H9 (cell line): ENCODE measurements around the gene SPATA46. TPM values are rescaled to one million over a fixed set of nuclear protein-coding genes. Genes with fewer than 3 reads are reported as not detected.

Source experiments
- DNase-seq: peaks from one replicate; pipeline ENCODE4 v3.0.0-alpha.2; 2017
- H2AFZ ChIP-seq: one replicate; pipeline ENCODE4 v1.6.1; 2013; ENCODE audit warnings: mild to moderate bottlenecking, low read length, control low read depth, moderate library complexity
- H2AK5ac ChIP-seq: 2 replicates; pipeline ENCODE4 v1.6.1; 2013; ENCODE audit warnings: low read length, control low read depth, mixed read lengths; ENCODE audit not compliant: insufficient read length
- H2BK120ac ChIP-seq: one replicate; pipeline ENCODE4 v1.6.1; 2013; ENCODE audit warnings: low read depth, mild to moderate bottlenecking, low read length, control low read depth, inconsistent platforms; ENCODE audit not compliant: poor library complexity, severe bottlenecking
- H2BK12ac ChIP-seq: 2 replicates; pipeline ENCODE4 v1.6.1; 2013; ENCODE audit warnings: low read length, control low read depth, mixed read lengths, low read depth; ENCODE audit not compliant: insufficient read length
- H2BK15ac ChIP-seq: 2 replicates; pipeline ENCODE4 v1.6.1; 2013; ENCODE audit warnings: low read depth, low read length, control low read depth
- H2BK20ac ChIP-seq: one replicate; pipeline ENCODE4 v1.6.1; 2013; ENCODE audit warnings: low read depth, mild to moderate bottlenecking, low read length, control low read depth, inconsistent platforms; ENCODE audit not compliant: poor library complexity, severe bottlenecking
- H2BK5ac ChIP-seq: 2 replicates; pipeline ENCODE4 v1.6.1; 2013; ENCODE audit warnings: low read length, control low read depth, mixed read lengths; ENCODE audit not compliant: insufficient read length
- H3K14ac ChIP-seq: 2 replicates; pipeline ENCODE4 v1.6.1; 2013; ENCODE audit warnings: low read length, control low read depth; ENCODE audit not compliant: insufficient read depth
- H3K18ac ChIP-seq: 2 replicates; pipeline ENCODE4 v1.6.1; 2013; ENCODE audit warnings: low read depth, mild to moderate bottlenecking, mixed read lengths, low read length, control low read depth; ENCODE audit not compliant: insufficient read length
- H3K23ac ChIP-seq: 2 replicates; pipeline ENCODE4 v1.6.1; 2013; ENCODE audit warnings: low read length, control low read depth, mixed read lengths, low read depth; ENCODE audit not compliant: insufficient read length
- H3K23me2 ChIP-seq: 2 replicates; pipeline ENCODE4 v1.6.1; 2013; ENCODE audit warnings: low read depth, mild to moderate bottlenecking, mixed read lengths, low read length, control low read depth; ENCODE audit not compliant: insufficient read length, poor library complexity, severe bottlenecking
- H3K27ac ChIP-seq: 2 replicates; pipeline ENCODE4 v1.5.1; 2013; ENCODE audit warnings: low read length, control low read depth, mixed read lengths, low read depth; ENCODE audit not compliant: insufficient read length
- H3K27me3 ChIP-seq: 2 replicates; pipeline ENCODE4 v1.6.1; 2013; ENCODE audit warnings: low read length, control low read depth, inconsistent platforms; ENCODE audit not compliant: insufficient read depth
- H3K4ac ChIP-seq: 2 replicates; pipeline ENCODE4 v1.6.1; 2013; ENCODE audit warnings: low read depth, mild to moderate bottlenecking, control low read depth, inconsistent platforms, low read length, moderate library complexity
- H3K4me1 ChIP-seq: 2 replicates; pipeline ENCODE4 v1.6.1; 2013; ENCODE audit warnings: low read length, control low read depth, inconsistent platforms; ENCODE audit not compliant: insufficient read depth
- H3K4me2 ChIP-seq: 2 replicates; pipeline ENCODE4 v1.6.1; 2013; ENCODE audit warnings: low read length, control low read depth, mixed read lengths; ENCODE audit not compliant: insufficient read length, insufficient read depth
- H3K56ac ChIP-seq: 2 replicates; pipeline ENCODE4 v1.6.1; 2013; ENCODE audit warnings: low read depth, mild to moderate bottlenecking, mixed read lengths, low read length, control low read depth; ENCODE audit not compliant: insufficient read length
- H3K79me1 ChIP-seq: 2 replicates; pipeline ENCODE4 v1.6.1; 2013; ENCODE audit warnings: low read depth, mild to moderate bottlenecking, moderate library complexity, low read length, control low read depth, inconsistent platforms; ENCODE audit not compliant: insufficient read depth, poor library complexity, severe bottlenecking
- H3K79me2 ChIP-seq: 2 replicates; pipeline ENCODE4 v1.6.1; 2013; ENCODE audit warnings: low read length, control low read depth, inconsistent platforms; ENCODE audit not compliant: insufficient read depth
- H3K9ac ChIP-seq: 2 replicates; pipeline ENCODE4 v1.6.1; 2013; ENCODE audit warnings: low read length, control low read depth, mixed read lengths; ENCODE audit not compliant: insufficient read length; ENCODE audit errors: extremely low read depth
- H3K9me3 ChIP-seq: one replicate; pipeline ENCODE4 v1.6.1; 2013; ENCODE audit warnings: low read depth, low read length, inconsistent platforms; ENCODE audit not compliant: control insufficient read depth
- H3T11ph ChIP-seq: one replicate; pipeline ENCODE4 v1.6.1; 2013; ENCODE audit warnings: mild to moderate bottlenecking, low read length, control low read depth, inconsistent platforms
- H4K20me1 ChIP-seq: one replicate; pipeline ENCODE4 v1.6.1; 2013; ENCODE audit not compliant: control insufficient read depth, insufficient read length, insufficient read depth
- H4K5ac ChIP-seq: 2 replicates; pipeline ENCODE4 v1.6.1; 2013; ENCODE audit warnings: low read depth, mild to moderate bottlenecking, mixed read lengths, low read length, control low read depth; ENCODE audit not compliant: insufficient read length
- H4K8ac ChIP-seq: replicated peaks from 2 replicates; pipeline ENCODE4 v1.6.1; 2013; ENCODE audit warnings: low read length, control low read depth, mixed read lengths, low read depth; ENCODE audit not compliant: insufficient read length
- H4K91ac ChIP-seq: 2 replicates; pipeline ENCODE4 v1.6.1; 2013; ENCODE audit warnings: low read depth, mild to moderate bottlenecking, moderate library complexity, mixed read lengths, low read length, control low read depth; ENCODE audit not compliant: insufficient read length
- H3K27ac Mint-ChIP-seq, 3 experiments: 2 replicates in 2 of 3; 3 replicates in 1 of 3; pipeline ENCODE4 v1.8.0; 2020 to 2021; ENCODE audit warnings: mixed read lengths in 3 of 3, mild to moderate bottlenecking in 1 of 3, moderate library complexity in 1 of 3
- H3K27me3 Mint-ChIP-seq: 2 replicates; pipeline ENCODE4 v1.8.0; 2021; ENCODE audit warnings: low read depth, mild to moderate bottlenecking, moderate library complexity, mixed read lengths
- H3K36me3 Mint-ChIP-seq, 3 experiments: 2 replicates in 2 of 3; 3 replicates in 1 of 3; pipeline ENCODE4 v1.8.0; 2020 to 2021; ENCODE audit warnings: low read depth in 3 of 3, mixed read lengths in 3 of 3; ENCODE audit not compliant: insufficient read depth in 1 of 3
- H3K4me1 Mint-ChIP-seq, 2 experiments: 2 replicates each; pipeline ENCODE4 v1.8.0; 2020; ENCODE audit warnings: mixed read lengths in 2 of 2
- H3K4me3 Mint-ChIP-seq, 2 experiments: 2 replicates in 1 of 2; 3 replicates in 1 of 2; pipeline ENCODE4 v1.8.0; 2020 to 2021; ENCODE audit warnings: mild to moderate bottlenecking in 2 of 2, mixed read lengths in 2 of 2, moderate library complexity in 1 of 2
- H3K9me3 Mint-ChIP-seq, 2 experiments: 2 replicates in 1 of 2; 3 replicates in 1 of 2; pipeline ENCODE4 v1.8.0; 2020; ENCODE audit warnings: mild to moderate bottlenecking in 2 of 2, mixed read lengths in 2 of 2, moderate library complexity in 1 of 2
- CTCF ChIP-seq: fragments of 200-600 bp; sonication (generic); conservative IDR thresholded peaks from 3 replicates; pipeline ENCODE4 v1.8.0; 2021; ENCODE audit warnings: antibody characterized with exemption, mild to moderate bottlenecking
- WGBS: extraction: QIAGEN DNeasy Blood & Tissue Kit; methylation state at CpG from one replicate; pipeline ENCODE4 v1.1.7; 2013; ENCODE audit warnings: missing lambda C conversion rate, low lambda C conversion rate, mixed read lengths; ENCODE audit not compliant: insufficient read length; ENCODE audit errors: extremely low coverage; 5-methylcytosine and 5-hydroxymethylcytosine counted together
- total RNA-seq: library from RNA; stranded (reverse); gene quantifications from 2 replicates; pipeline ENCODE4 v1.2.1, GENCODE V29; 2021

Gene SPATA46
- total RNA-seq, 1 experiment from 2014 or later: not detected

GRCh38 chr1:162361349-162361748 is 15.3 kb downstream of the SPATA46 start:
- Mint-ChIP-seq H3K4me1 (peaks cover 3 to 7% of the 10 kb centered on the region in 2 experiments; a peak in 3 of 4 replicates), H3K27ac (no peak overlapping the region), H3K36me3 (peaks cover 3 to 12% (median 6%) of the 10 kb centered on the region in 3 experiments; a peak in 4 of 7 replicates), H3K9me3 (no peaks in the 10 kb centered on the region), H3K4me3 (no peak overlapping the region), H3K27me3 (no peaks in the 10 kb centered on the region)
- Histone ChIP-seq H3K27me3 (no peaks in the 10 kb centered on the region), H3K9ac (no peak overlapping the region), H3K27ac (no peak overlapping the region), H3K23ac (no peak overlapping the region), H2AFZ (no peak overlapping the region), H2AK5ac (no peak overlapping the region), H3K4me1 (no peaks in the 10 kb centered on the region), H3T11ph (no peak overlapping the region), H3K14ac (no peak overlapping the region), H2BK120ac (no peak overlapping the region), H2BK15ac (no peak overlapping the region), H2BK20ac (no peak overlapping the region), H2BK5ac (no peak overlapping the region), H4K20me1 (no peaks in the 10 kb centered on the region), H3K23me2 (no peaks in the 10 kb centered on the region), H3K79me1 (no peaks in the 10 kb centered on the region), H3K9me3 (no peaks in the 10 kb centered on the region), H3K18ac (no peak overlapping the region), H3K4ac (no peak overlapping the region), H4K8ac (no peak overlapping the region), H2BK12ac (no peak overlapping the region), H3K4me2 (no peak overlapping the region), H3K79me2 (no peaks in the 10 kb centered on the region), H3K56ac (no peak overlapping the region), H4K91ac (no peak overlapping the region), H4K5ac (no peak overlapping the region)
- TF ChIP-seq CTCF: no peak
- WGBS: no CpG with 5 or more reads among the region's 5 CpGs
- no peak for DNase-seq
